Ishikawa (cell line): Measurements from ENCODE around the gene TTC27.
A peak's percentile ranks its signal among the peaks of the same experiment; 100 is the strongest.

Source experiments
- CEBPB ChIP-seq: IDR thresholded peaks from 2 replicates; pipeline ENCODE4 v1.6.1; 2012
- CREB1 ChIP-seq: IDR thresholded peaks from 2 replicates; pipeline ENCODE4 v1.6.1; 2012; ENCODE audit warnings: low read depth
- EGR1 ChIP-seq: IDR thresholded peaks from 2 replicates; pipeline ENCODE4 v1.6.1; 2012
- EP300 ChIP-seq: IDR thresholded peaks from 2 replicates; pipeline ENCODE4 v1.6.1; 2012; ENCODE audit warnings: borderline replicate concordance
- FOXM1 ChIP-seq: IDR thresholded peaks from 2 replicates; pipeline ENCODE4 v1.6.1; 2012; ENCODE audit warnings: low read depth, borderline replicate concordance
- NFIC ChIP-seq: IDR thresholded peaks from 2 replicates; pipeline ENCODE4 v1.6.1; 2012
- RAD21 ChIP-seq: IDR thresholded peaks from 2 replicates; pipeline ENCODE4 v1.6.1; 2012; ENCODE audit warnings: low read depth
- TAF1 ChIP-seq: IDR thresholded peaks from 2 replicates; pipeline ENCODE4 v1.6.1; 2012; ENCODE audit warnings: low read depth, mild to moderate bottlenecking
- TCF12 ChIP-seq: IDR thresholded peaks from 2 replicates; pipeline ENCODE4 v1.6.1; 2012; ENCODE audit warnings: low read depth
- TEAD4 ChIP-seq: IDR thresholded peaks from 2 replicates; pipeline ENCODE4 v1.6.1; 2012
- YY1 ChIP-seq: IDR thresholded peaks from 2 replicates; pipeline ENCODE4 v1.6.1; 2012; ENCODE audit warnings: low read depth
- ZBTB7A ChIP-seq: IDR thresholded peaks from 2 replicates; pipeline ENCODE4 v1.6.1; 2012; ENCODE audit warnings: low read depth
- TF ChIP-seq, protein P1 (sequence below): IDR thresholded peaks from 2 replicates; pipeline ENCODE4 v1.6.1; 2012
- TF ChIP-seq, protein P2 (sequence below): IDR thresholded peaks from 2 replicates; pipeline ENCODE4 v1.6.1; 2012; ENCODE audit warnings: low read depth, mild to moderate bottlenecking
- TF ChIP-seq, protein P3 (sequence below): IDR thresholded peaks from 2 replicates; pipeline ENCODE4 v1.6.1; 2012

Gene TTC27

DNA sequence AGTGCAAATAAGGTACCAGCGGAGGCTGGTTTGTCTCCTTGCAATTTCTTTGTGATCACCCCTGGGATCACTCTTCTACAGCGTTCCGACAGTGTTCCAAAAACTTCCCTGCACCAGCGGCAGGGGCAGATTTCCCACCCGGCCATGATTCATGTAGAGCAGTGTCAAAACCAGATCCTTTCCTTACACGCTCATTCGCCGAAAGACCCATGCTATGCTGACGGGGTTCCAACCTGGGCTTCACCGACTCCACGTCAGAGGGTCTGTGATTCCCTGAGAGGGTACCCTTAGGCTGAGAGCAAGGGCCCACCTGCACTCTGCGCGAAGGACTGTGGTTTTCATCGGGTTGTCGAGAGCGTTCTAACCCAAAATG lies 423 bp upstream of the TTC27 start:
- no peak for TF ChIP-seq YY1
- no peak for TF ChIP-seq ZBTB7A
- TF ChIP-seq CREB1: no peak
- no peak for TF ChIP-seq EGR1
- no peak for TF ChIP-seq TCF12
- TF ChIP-seq, protein P1, sequence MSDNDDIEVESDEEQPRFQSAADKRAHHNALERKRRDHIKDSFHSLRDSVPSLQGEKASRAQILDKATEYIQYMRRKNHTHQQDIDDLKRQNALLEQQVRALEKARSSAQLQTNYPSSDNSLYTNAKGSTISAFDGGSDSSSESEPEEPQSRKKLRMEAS: no peak
- TF ChIP-seq CEBPB: no peak
- TF ChIP-seq EP300: no peak

DNA sequence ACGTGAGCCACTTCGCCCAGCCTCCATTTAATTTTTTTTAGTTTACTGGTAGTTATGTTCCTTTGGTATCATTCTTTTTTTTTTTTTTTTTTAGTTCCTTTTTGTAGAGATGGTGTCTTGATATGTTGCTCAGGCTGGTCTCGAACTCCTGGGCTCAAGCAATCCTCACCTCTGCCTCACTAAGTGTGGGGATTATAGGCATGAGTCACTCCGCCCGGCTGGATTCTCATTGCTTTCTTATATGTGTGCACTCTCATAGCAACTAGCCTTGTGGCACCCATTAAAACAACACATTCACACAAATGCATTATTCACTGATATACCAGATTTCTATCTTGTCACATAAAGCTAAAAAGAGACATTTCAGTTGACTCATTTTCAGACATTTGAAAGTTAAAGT lies 4.2 kb downstream of the TTC27 start:
- TF ChIP-seq, protein P1: no peak
- TF ChIP-seq RAD21: no peak
- TF ChIP-seq TCF12: no peak
- no peak for TF ChIP-seq ZBTB7A
- no peak for TF ChIP-seq FOXM1
- no peak for TF ChIP-seq CREB1
- TF ChIP-seq, protein P2, sequence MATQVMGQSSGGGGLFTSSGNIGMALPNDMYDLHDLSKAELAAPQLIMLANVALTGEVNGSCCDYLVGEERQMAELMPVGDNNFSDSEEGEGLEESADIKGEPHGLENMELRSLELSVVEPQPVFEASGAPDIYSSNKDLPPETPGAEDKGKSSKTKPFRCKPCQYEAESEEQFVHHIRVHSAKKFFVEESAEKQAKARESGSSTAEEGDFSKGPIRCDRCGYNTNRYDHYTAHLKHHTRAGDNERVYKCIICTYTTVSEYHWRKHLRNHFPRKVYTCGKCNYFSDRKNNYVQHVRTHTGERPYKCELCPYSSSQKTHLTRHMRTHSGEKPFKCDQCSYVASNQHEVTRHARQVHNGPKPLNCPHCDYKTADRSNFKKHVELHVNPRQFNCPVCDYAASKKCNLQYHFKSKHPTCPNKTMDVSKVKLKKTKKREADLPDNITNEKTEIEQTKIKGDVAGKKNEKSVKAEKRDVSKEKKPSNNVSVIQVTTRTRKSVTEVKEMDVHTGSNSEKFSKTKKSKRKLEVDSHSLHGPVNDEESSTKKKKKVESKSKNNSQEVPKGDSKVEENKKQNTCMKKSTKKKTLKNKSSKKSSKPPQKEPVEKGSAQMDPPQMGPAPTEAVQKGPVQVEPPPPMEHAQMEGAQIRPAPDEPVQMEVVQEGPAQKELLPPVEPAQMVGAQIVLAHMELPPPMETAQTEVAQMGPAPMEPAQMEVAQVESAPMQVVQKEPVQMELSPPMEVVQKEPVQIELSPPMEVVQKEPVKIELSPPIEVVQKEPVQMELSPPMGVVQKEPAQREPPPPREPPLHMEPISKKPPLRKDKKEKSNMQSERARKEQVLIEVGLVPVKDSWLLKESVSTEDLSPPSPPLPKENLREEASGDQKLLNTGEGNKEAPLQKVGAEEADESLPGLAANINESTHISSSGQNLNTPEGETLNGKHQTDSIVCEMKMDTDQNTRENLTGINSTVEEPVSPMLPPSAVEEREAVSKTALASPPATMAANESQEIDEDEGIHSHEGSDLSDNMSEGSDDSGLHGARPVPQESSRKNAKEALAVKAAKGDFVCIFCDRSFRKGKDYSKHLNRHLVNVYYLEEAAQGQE: no peak
- no peak for TF ChIP-seq TEAD4
- no peak for TF ChIP-seq NFIC
- no peak for TF ChIP-seq EGR1
- TF ChIP-seq CEBPB: no peak
- TF ChIP-seq, protein P3, sequence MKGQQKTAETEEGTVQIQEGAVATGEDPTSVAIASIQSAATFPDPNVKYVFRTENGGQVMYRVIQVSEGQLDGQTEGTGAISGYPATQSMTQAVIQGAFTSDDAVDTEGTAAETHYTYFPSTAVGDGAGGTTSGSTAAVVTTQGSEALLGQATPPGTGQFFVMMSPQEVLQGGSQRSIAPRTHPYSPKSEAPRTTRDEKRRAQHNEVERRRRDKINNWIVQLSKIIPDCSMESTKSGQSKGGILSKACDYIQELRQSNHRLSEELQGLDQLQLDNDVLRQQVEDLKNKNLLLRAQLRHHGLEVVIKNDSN: no peak
- no peak for TF ChIP-seq TAF1
- TF ChIP-seq EP300: no peak
- no peak for TF ChIP-seq YY1

DNA sequence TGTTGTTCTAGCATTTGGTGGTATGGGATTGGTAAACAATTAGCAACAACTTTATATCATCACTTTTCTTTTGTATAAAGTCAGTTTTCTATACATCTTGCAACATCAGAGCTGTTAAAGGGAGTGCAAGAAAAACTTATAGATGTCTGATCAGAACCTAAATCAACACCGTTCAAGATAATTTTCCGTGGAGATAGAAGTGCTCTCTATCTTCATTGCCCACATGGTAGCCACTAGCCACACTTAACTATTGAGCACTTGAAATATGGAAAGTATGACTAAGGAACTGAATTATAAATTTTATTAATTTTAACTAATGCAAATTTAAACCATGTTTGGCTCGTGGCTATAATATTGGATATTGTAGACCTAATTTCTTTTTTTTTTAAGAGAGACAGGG lies 5.2 kb downstream of the TTC27 start:
- TF ChIP-seq, protein P1: no peak
- TF ChIP-seq TAF1: no peak
- no peak for TF ChIP-seq EGR1
- no peak for TF ChIP-seq YY1
- no peak for TF ChIP-seq TEAD4
- no peak for TF ChIP-seq CREB1

DNA sequence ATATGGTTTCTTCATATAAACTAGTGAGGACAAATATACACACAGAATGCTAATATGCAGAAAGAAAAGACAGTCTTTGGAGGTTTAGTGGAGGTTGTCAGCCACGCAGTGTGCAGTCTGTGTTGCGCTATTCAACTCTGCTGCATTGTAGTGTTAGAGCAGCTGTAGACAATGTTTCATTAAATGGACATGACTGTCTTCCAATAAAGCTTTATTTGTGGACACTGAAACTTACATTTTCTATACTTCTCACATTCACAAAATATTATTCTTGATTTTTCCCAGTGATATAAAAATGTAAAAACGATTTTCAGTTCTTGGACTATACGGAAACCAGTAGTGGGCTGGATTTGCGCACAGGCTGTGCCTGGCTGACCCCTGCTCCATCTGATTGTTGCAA lies 13.3 kb downstream of the TTC27 start:
- TF ChIP-seq TCF12 (no peak), NFIC (no peak), RAD21 (no peak), FOXM1 (no peak), TEAD4 (no peak), TAF1 (no peak), CEBPB (no peak)
- TF ChIP-seq, protein P1: no peak

DNA sequence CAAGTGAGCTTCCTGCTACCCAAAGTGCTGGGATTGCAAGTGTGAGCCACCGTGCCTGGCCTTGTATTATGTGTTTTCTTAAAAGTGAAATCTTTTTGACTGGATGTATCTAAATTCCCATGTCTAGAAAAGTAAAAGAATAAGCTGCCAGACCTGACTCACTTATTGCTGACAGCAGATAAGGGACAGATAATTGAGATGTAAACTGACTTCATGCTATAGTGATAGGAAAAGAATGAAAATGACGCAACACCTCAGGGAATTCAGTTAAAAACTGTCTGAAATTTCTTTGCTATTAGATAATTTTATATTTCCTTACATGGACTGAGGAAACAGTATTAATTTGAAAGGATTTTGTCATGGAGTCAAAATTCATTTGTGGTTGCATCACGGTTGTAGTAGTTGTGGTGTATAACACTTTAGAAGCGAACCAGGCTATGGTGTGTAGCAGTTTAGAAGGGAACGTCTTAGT lies 19.4 kb downstream of the TTC27 start:
- TF ChIP-seq TCF12: no peak
- TF ChIP-seq CEBPB: 0 out of 2 replicates have a peak, but pooled peaks have one; percentile 6

DNA sequence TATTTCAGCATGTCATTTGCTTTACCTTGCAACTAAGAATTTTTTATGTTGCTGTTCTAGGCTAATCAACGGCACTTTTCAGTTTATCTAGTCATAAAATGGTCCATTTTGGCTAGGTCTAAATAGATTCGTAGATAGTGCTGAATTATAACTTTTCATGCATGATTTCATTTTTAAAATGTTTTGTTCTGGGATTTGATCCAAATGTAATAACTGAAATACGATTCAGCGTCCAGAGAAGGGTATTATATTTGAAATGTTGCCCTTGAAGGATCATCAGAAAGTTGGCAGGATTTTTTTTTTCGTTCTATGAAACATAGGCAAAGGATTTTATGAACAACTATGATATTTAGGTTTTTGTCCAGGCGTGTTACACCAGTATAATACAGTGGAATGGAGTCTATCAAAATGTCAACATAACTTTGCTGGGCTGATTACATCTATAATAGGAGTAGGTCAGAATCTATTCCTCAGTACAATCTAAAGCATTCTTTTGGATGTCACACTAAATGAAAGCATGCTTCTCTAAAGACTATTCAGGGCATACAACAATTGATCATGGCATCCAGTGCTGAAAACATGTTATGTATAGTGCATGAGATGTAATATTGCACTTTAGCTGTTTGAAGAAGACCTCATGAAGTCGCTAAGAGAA lies 24.8 kb downstream of the TTC27 start:
- TF ChIP-seq NFIC (no peak), EGR1 (no peak), FOXM1 (no peak), TCF12 (no peak), ZBTB7A (no peak), TAF1 (no peak), YY1 (no peak), CEBPB (no peak), RAD21 (no peak), EP300 (no peak), CREB1 (no peak), TEAD4 (no peak)
- TF ChIP-seq, protein P2: no peak
- TF ChIP-seq, protein P3: no peak
- TF ChIP-seq, protein P1: no peak
